SKM-1 (cell line): ENCODE results near the gene CCDC88C.

Experiments used
- DNase-seq: peaks from one replicate; lab custom pipeline; 2025; ENCODE audit not compliant: unreplicated experiment; lab: John Stamatoyannopoulos, UW

CCDC88C gene

GRCh38 chr14:91350813-91351511 lies 66.7 kb downstream of the CCDC88C start:
- DNase-seq: no peak

- no peak for DNase-seq
These were observed 67.2 kb downstream of the CCDC88C start for GRCh38 chr14:91350483-91350812.

GRCh38 chr14:91349481-91350074 lies 68.0 kb downstream of the CCDC88C start:
- no peak for DNase-seq

- DNase-seq: no peak
These were observed 68.7 kb downstream of the CCDC88C start for GRCh38 chr14:91348845-91349465.

- DNase-seq: no peak
These were observed 70.8 kb downstream of the CCDC88C start for GRCh38 chr14:91346838-91347173.

- no peak for DNase-seq
These were observed 73.5 kb downstream of the CCDC88C start for GRCh38 chr14:91344096-91344495.

GRCh38 chr14:91343051-91343450 lies 74.6 kb downstream of the CCDC88C start:
- DNase-seq: no peak

- no peak for DNase-seq
These were observed 75.3 kb downstream of the CCDC88C start for GRCh38 chr14:91342206-91342760.

- no peak for DNase-seq
These were observed 75.9 kb downstream of the CCDC88C start for GRCh38 chr14:91341751-91342154.

- DNase-seq: no peak
These were observed 76.3 kb downstream of the CCDC88C start for GRCh38 chr14:91341334-91341733.

GRCh38 chr14:91339671-91340369 lies 77.8 kb downstream of the CCDC88C start:
- DNase-seq: no peak

- no peak for DNase-seq
These were observed 78.5 kb downstream of the CCDC88C start for GRCh38 chr14:91339076-91339475.

- DNase-seq: no peak
These were observed 79.2 kb downstream of the CCDC88C start for GRCh38 chr14:91338379-91338778.

- no peak for DNase-seq
These were observed 79.8 kb downstream of the CCDC88C start for GRCh38 chr14:91337699-91338335.

- DNase-seq: no peak
These were observed 81.5 kb downstream of the CCDC88C start for GRCh38 chr14:91336093-91336450.

- DNase-seq: no peak
These were observed 82.2 kb downstream of the CCDC88C start for GRCh38 chr14:91335191-91336092.

- no peak for DNase-seq
These were observed 84.0 kb downstream of the CCDC88C start for GRCh38 chr14:91333650-91334039.

GRCh38 chr14:91332986-91333649 lies 84.5 kb downstream of the CCDC88C start:
- DNase-seq: no peak

GRCh38 chr14:91332171-91332985 lies 85.2 kb downstream of the CCDC88C start:
- DNase-seq: no peak
